ENCODE results near the gene NR3C1. TPM values are rescaled to one million over a fixed set of nuclear protein-coding genes. Genes with fewer than 3 reads are reported as not detected.

NR3C1 gene
- total RNA-seq, 1 donor from 2014 or later, result 0.17 TPM

DNA sequence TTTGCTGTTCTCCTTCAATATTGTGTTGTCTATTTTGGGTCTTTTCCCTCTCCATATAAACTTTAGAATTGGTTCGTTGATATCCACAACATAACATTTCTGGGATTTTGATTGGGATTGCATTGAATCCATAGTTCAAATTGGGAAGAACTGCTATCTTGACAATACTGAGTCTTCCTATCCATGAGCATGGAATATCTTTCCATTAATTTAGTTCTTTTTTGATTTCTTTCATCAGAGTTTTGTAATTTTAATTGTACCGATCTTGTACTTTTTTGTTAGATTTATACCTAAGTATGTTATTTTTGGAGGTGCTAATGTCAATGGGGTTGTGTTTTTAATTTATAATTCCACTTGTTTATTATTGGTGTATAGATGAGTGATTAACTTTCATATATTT lies 135.1 kb downstream of the NR3C1 start:
- no peak overlapping the region for H3K4me3 ChIP-seq
- H3K36me3 ChIP-seq, result no peaks in the 10 kb centered on the region
- H3K27ac Mint-ChIP-seq, result no peak overlapping the region
- H3K4me3 Mint-ChIP-seq, result no peak overlapping the region
- TF ChIP-seq EZH2phosphoT487 (IDR thresholded peaks at IDR 0.05) (no peak), CTCF (IDR thresholded peaks at IDR 0.05) (no peak), EZH2 (IDR thresholded peaks at IDR 0.05) (no peak)
- no peaks in the 10 kb centered on the region for H3K27me3 Mint-ChIP-seq (ENCODE audit: insufficient read depth, low read depth)
- H3K36me3 Mint-ChIP-seq, result peaks cover 3% of the 10 kb centered on the region
- no peak overlapping the region for H3K4me2 ChIP-seq
- H4K20me1 ChIP-seq (ENCODE audit: low read depth), result no peaks in the 10 kb centered on the region
- H3K9ac ChIP-seq, result no peak overlapping the region
- no peak for DNase-seq (ENCODE audit: low spot score)
- H3K9me3 Mint-ChIP-seq, result peaks cover 28% of the 10 kb centered on the region
- H3K9me3 ChIP-seq (ENCODE audit: low read depth), result no peaks in the 10 kb centered on the region
- no peak overlapping the region for H3K27ac ChIP-seq
- H3K27me3 ChIP-seq, result no peaks in the 10 kb centered on the region
- H2AFZ ChIP-seq (replicated peaks), result no peak overlapping the region
- H3F3A ChIP-seq (ENCODE audit: low read depth), result no peaks in the 10 kb centered on the region
- H3K79me2 ChIP-seq (ENCODE audit: low read depth), result no peaks in the 10 kb centered on the region
- no peaks in the 10 kb centered on the region for H3K4me1 Mint-ChIP-seq
- H3K4me1 ChIP-seq, result no peaks in the 10 kb centered on the region

DNA sequence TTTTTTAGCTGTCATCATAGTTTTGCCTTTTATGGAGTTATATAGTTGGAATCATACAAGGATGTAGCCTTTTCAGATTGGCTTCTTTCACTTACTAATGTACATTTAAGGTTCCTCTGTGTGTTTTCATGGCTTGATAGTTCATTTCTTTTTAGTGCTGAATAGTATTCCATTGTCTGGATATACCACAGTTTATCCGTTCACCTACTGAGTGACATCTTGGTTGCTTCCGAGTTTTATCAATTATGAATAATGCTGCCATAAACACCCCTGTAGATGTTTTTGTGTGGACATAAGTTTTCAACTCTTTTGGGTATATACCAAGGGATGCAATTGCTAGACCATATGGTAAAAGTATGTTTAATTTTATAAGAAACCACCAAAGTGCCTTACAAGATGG lies 136.3 kb downstream of the NR3C1 start:
- H3K4me1 Mint-ChIP-seq, result no peaks in the 10 kb centered on the region
- no peak overlapping the region for H3K9ac ChIP-seq
- H3K27ac Mint-ChIP-seq, result no peak overlapping the region
- H3K27ac ChIP-seq, result no peak overlapping the region
- TF ChIP-seq EZH2phosphoT487 (IDR thresholded peaks at IDR 0.05) (no peak), CTCF (IDR thresholded peaks at IDR 0.05) (no peak), EZH2 (IDR thresholded peaks at IDR 0.05) (no peak)
- no peaks in the 10 kb centered on the region for H3K27me3 Mint-ChIP-seq (ENCODE audit: insufficient read depth, low read depth)
- no peak overlapping the region for H2AFZ ChIP-seq (replicated peaks)
- no peak overlapping the region for H3K4me3 ChIP-seq
- H3K9me3 ChIP-seq (ENCODE audit: low read depth), result no peaks in the 10 kb centered on the region
- peaks cover 3% of the 10 kb centered on the region for H3K36me3 Mint-ChIP-seq
- H3K36me3 ChIP-seq, result no peaks in the 10 kb centered on the region
- no peak overlapping the region for H3K4me3 Mint-ChIP-seq
- H3K27me3 ChIP-seq, result no peaks in the 10 kb centered on the region
- no peaks in the 10 kb centered on the region for H3K79me2 ChIP-seq (ENCODE audit: low read depth)
- no peaks in the 10 kb centered on the region for H4K20me1 ChIP-seq (ENCODE audit: low read depth)
- no peaks in the 10 kb centered on the region for H3K4me1 ChIP-seq
- no peak overlapping the region for H3K4me2 ChIP-seq
- no peaks in the 10 kb centered on the region for H3F3A ChIP-seq (ENCODE audit: low read depth)
- peaks cover 28% of the 10 kb centered on the region for H3K9me3 Mint-ChIP-seq
- no peak for DNase-seq (ENCODE audit: low spot score)

DNA sequence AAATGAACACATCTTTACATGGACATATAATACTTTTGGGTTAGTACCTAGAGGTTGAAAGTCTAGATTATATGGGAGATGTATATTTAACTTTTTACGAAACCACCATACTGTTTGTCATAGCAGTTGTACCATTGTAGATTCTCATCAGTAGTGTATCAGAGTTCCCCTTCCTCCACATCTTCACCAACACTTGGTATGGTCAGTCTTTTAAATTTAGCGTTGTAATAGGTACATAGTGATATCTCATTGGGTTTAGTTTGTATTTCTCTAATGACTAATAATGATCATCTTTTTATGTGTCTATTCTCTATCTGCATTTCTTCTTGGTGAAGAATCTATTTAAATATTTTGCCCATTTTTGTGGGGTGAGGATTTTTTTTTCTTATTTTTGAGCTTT lies 137.5 kb downstream of the NR3C1 start:
- H3K27ac Mint-ChIP-seq, result no peak overlapping the region
- peaks cover 3% of the 10 kb centered on the region for H3K36me3 Mint-ChIP-seq
- no peak overlapping the region for H3K27ac ChIP-seq
- H3K79me2 ChIP-seq (ENCODE audit: low read depth), result no peaks in the 10 kb centered on the region
- no peaks in the 10 kb centered on the region for H3K27me3 ChIP-seq
- H3K4me1 ChIP-seq, result no peaks in the 10 kb centered on the region
- no peaks in the 10 kb centered on the region for H3K9me3 ChIP-seq (ENCODE audit: low read depth)
- H3K9me3 Mint-ChIP-seq, result peaks cover 28% of the 10 kb centered on the region
- no peaks in the 10 kb centered on the region for H3K27me3 Mint-ChIP-seq (ENCODE audit: insufficient read depth, low read depth)
- no peak overlapping the region for H3K9ac ChIP-seq
- no peaks in the 10 kb centered on the region for H3K36me3 ChIP-seq
- no peak overlapping the region for H3K4me3 Mint-ChIP-seq
- H3K4me3 ChIP-seq, result no peak overlapping the region
- no peak for TF ChIP-seq CTCF (IDR thresholded peaks at IDR 0.05)
- TF ChIP-seq EZH2 (IDR thresholded peaks at IDR 0.05), result no peak
- no peaks in the 10 kb centered on the region for H3F3A ChIP-seq (ENCODE audit: low read depth)
- H3K4me2 ChIP-seq, result no peak overlapping the region
- no peaks in the 10 kb centered on the region for H3K4me1 Mint-ChIP-seq
- no peaks in the 10 kb centered on the region for H4K20me1 ChIP-seq (ENCODE audit: low read depth)
- no peak for DNase-seq (ENCODE audit: low spot score)
- no peak overlapping the region for H2AFZ ChIP-seq (replicated peaks)

Measured in neural progenitor cell (in vitro differentiated cells).